Activated T-cell treated with anti-CD3 and anti-CD28 coated beads for 4 hours (primary cell): Measurements from ENCODE around the gene PRG2.

Experiments
- DNase-seq: peaks from one replicate; pipeline ENCODE4 v3.0.0-alpha.2; 2020

The PRG2 gene

DNA sequence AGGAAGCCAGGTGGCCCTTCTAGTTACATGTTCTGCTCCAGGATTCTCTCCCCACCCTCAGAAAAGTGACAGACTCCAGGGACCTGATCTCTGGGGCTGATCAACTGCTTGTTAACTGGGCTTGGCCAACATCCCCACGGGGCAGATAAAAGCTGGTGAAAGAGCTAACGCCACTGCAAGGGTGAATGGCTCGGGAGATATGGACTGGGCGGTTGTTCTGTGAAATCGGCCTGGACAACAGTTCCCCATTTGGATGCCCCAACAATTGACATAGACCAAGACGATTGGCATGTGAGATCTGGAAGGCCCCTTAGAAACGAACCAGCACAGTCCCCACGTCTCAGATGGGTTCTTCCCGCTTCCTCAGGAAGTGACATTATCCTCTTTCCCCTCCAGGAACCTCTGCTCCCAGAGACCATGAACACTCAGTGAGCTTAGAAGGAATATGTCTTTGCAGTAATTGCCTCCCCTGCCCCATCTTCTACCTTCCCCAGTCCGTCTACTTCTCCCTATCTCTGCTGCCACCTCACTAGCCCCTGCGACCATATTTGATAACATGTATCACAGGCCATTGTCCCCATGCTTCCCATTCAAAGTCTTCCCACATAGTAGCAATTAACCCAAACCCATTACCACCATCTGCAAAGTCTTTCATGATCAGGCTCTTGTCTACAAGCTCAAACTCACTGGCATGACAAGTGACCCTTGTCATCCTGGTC, 5.6 kb upstream of the PRG2 start:
- no peak for DNase-seq

GRCh38 chr11:57394203-57394965, 3.9 kb upstream of the PRG2 start:
- DNase-seq: no peak

- DNase-seq: no peak
Measured at GRCh38 chr11:57392763-57393105, 2.3 kb upstream of the PRG2 start.

GRCh38 chr11:57392066-57392762, 1.8 kb upstream of the PRG2 start:
- no peak for DNase-seq

- no peak for DNase-seq
Measured at GRCh38 chr11:57391539-57391938, 1.1 kb upstream of the PRG2 start.

GRCh38 chr11:57391111-57391510, 661 bp upstream of the PRG2 start:
- no peak for DNase-seq

DNA sequence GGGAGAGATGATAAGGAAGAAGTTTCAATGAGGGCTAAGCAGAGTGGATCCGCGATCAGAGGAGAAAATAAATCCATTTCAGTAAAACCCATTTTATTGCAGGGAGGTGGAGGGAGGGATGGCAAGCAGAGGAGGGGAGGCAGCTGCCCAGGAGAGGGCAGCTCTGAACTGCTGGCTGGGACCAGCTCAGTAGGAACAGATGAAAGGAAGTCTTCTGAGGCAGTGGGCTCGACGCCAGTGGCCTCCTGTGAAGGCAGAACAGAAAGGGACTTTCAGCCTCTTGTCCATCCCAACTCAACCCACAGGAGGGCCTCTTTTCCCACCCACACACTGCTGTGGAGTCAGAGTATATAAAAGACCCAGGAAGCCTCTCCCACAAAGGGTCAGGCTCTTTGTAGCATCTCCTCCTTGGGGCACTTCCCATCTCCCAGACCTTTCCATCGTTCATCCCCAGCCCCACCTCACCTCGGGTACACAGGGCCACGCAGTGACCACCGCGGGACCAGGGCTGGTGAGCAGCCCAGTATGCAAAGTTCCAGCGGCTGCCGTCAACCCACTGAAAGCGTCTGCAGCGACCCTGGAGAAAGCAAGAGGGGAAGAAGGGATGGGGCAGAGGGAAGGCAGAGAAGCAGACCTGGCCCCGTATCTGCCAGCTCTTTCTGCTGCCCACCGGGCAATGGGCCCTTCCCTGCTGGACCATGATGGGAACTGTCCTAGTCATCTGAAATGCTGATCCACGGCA, 3.0 kb downstream of the PRG2 start:
- DNase-seq: no peak

- DNase-seq: no peak
Measured at GRCh38 chr11:57386178-57386940, 4.1 kb downstream of the PRG2 start.

GRCh38 chr11:57380975-57381374, 9.5 kb downstream of the PRG2 start, which contains the start of gene PRG3:
TSS of gene PRG3 (minus strand) at chr11:57381150. CDS start at chr11:57380708, 442 bp downstream.
- DNase-seq: no peak

GRCh38 chr11:57379732-57380131, 10.7 kb downstream of the PRG2 start:
- DNase-seq: no peak

- DNase-seq: no peak
Measured at GRCh38 chr11:57378186-57378585, 12.3 kb downstream of the PRG2 start.

DNA sequence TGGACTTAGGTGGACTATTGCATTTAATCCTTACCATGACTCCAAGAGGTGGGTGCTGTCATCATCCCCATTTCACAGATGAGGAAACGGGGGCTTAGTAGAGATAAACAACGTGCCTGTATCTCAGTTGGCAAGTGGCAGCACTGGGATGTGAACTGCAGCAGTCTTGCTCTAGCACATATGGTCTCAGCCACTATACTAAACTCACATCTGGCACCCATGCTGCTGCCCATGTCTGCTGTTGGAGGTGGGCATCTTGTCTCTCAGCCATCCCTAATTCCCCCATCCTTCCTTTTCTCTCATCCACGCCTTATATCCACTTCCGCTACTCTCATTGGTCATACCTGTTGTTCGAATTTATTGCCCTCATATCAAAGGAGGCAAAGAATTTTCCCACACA, 13.3 kb downstream of the PRG2 start:
- no peak for DNase-seq

DNA sequence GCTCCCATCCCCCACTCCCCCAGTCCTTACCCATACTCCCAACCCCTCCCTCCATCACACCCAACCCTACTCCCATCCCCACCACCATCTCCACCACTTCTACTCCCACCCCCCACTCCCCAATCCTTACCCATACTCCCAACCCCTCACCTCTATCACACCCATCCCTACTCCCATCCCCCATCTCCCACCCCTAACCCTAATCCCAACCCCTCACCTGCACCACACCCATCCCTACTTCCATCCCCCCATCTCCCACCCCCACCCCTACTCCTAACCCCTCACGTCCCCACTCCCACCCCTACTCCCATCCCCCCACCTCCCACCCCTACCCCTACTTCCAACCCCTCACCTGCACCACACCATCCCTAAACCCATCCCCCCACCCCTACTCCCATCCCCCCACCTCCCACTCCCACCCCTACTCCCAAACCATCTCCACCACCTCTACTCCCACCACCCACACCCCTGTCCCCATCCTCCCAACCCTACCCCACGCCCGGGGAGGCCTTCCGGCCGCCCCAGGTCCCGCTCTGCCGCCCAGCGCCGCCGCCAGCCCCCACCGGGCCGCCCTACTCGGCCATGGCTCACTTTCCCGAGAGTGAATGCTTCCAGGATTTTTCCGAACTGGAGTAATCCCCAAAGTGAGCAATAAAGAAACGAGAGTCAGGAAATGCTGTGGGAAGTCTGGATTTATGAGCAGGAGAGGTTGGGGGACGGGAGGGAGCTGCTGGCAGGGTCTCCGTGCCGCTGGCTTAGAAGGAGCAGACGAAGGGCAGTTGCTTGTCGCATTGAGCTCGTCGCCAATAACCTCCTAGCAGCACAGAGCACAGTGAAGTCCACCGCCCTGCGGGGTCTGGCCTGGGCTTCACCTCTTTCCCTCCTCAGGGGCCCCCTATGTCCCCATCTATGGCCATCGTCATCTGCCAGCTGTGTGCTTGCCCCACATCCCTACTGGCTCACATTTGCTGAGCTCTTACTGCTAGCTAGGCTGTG, 14.1 kb downstream of the PRG2 start:
- DNase-seq: no peak

GRCh38 chr11:57375490-57375889, 15.0 kb downstream of the PRG2 start:
- DNase-seq: no peak

GRCh38 chr11:57374966-57375365, 15.5 kb downstream of the PRG2 start:
- no peak for DNase-seq

- no peak for DNase-seq
Measured at GRCh38 chr11:57373146-57373545, 17.3 kb downstream of the PRG2 start.

DNA sequence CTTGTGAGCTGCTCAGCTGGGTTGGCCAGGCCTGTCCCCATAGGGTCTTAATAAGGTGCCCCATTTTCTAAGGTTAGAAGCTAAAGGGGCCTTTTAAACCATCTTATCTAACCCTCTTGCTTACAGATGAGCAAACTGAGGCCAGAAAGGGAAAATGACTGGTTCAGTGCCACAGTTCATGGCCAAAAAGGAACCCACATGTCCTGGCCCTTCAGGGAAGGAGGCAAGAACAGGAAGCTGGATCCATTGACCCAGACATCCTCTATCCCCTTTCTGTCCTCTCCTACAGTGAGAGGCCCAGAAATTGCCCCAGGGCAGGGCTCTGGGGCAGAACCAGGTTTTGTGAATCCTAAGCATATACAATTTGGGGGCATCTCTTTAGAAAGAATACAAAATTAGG, 19.5 kb downstream of the PRG2 start:
- no peak for DNase-seq

DNA sequence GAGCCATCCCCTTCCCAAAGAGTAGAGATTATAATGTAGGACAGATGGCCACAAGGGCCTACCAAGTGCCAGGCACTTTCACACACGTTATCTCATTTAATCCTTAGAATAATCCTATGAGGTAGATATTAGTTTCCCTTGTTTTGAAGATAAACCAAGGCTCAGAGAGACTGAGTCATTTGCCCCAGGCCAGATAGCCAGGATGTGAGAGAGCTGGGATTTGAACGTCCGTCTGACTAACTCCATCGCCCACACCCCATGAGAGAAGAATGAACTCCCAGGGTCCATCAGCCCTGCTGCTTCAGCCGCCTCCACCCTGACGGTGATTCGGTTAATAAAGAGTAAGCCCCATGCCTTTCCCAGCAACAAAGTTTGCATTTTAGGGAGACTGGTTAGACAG, 20.2 kb downstream of the PRG2 start:
- DNase-seq: no peak

DNA sequence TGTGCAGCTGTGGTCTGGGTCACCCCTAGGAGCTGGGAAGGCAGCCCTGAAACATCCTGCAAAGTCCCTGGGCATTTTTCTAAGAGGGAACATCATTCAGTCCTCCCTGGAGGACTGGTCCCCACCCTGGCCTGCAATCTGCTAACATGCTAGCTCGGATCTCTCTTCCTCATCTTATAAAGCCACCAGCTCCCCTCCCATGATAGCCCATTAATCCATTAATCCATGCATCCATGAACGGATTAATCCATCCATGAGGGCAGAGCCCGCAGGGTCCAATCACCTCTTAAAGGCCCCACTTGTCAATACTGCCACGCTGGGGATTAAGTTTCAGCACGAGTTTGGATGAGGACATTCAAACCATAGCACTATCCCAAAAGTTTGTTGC, 21.6 kb downstream of the PRG2 start:
- DNase-seq: no peak

DNA sequence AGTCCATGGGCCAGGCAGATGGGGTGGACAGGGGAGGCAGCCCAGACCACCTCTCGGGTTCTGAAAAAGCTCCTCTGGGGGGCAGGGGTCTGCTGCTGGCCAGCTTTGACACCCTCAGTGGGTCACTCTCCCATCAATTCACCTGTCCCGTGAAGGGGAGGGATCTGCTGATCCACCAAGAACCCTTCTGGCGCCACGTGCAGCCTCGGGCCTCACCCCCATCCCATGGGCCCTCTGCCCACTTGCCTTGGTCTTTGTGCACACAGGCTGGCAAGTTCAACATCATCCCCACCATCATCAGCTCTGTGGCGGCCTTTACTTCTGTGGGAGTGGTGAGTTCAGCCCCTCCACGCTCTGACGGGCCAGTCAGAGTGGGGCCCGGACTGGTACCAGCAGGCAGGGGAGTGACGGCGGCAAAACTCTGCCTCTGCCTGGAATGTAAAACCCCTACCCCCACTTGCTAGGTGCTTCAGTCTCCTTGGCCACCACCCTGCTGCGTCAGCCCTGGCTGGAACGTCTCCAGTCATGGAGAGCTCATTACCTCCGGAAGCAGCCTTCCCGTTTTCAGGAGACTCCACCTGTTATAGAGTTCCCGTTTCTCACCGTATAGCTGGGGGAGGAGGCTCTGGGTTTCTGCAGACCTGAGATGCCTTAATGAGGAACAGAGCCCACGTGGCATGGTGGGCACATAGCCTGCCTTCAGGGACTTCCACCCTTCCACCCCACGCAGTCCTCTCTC, 22.2 kb downstream of the PRG2 start:
- DNase-seq: no peak
